Liver (tissue), 3 donors: ENCODE results near the gene CCDC187.

Experiments used
- ATF3 ChIP-seq: IDR thresholded peaks from 2 replicates; pipeline ENCODE4 v1.6.1; 2016; ENCODE audit warnings: antibody characterized with exemption
- CTCF ChIP-seq: fragments of 150-350 bp; IDR thresholded peaks from 2 replicates; pipeline ENCODE4 v1.5.1; 2017; ENCODE audit warnings: improper control_type of control experiment, low read depth, low read length; ENCODE audit not compliant: missing input control
- EGR1 ChIP-seq, 2 donors: IDR thresholded peaks; 2 replicates each; pipeline ENCODE4 v1.6.1; 2016 to 2018; ENCODE audit warnings: antibody characterized with exemption in 2 of 2, low read depth in 2 of 2
- FOXA1 ChIP-seq: IDR thresholded peaks from 2 replicates; pipeline ENCODE4 v1.6.1; 2016; ENCODE audit warnings: antibody characterized with exemption
- HNF4A ChIP-seq, 2 donors: conservative IDR thresholded peaks; 2 replicates each; pipeline ENCODE4 v1.6.1; 2016; ENCODE audit warnings: antibody characterized with exemption in 2 of 2, mild to moderate bottlenecking in 2 of 2
- JUND ChIP-seq, 2 donors: IDR thresholded peaks; 2 replicates each; pipeline ENCODE4 v1.6.1; 2016; ENCODE audit warnings: antibody characterized with exemption in 2 of 2
- MAX ChIP-seq: IDR thresholded peaks from 2 replicates; pipeline ENCODE4 v1.6.1; 2016; ENCODE audit warnings: antibody characterized with exemption
- RAD21 ChIP-seq, 2 donors: IDR thresholded peaks; 2 replicates each; pipeline ENCODE4 v1.6.1; 2016; ENCODE audit warnings: antibody characterized with exemption in 2 of 2, mild to moderate bottlenecking in 2 of 2
- REST ChIP-seq: IDR thresholded peaks from 2 replicates; pipeline ENCODE4 v1.6.1; 2016; ENCODE audit warnings: antibody characterized with exemption, mild to moderate bottlenecking
- RXRA ChIP-seq, 2 donors: IDR thresholded peaks; 2 replicates each; pipeline ENCODE4 v1.6.1; 2017 to 2018; ENCODE audit warnings: antibody characterized with exemption in 2 of 2, mild to moderate bottlenecking in 1 of 2
- SP1 ChIP-seq: IDR thresholded peaks from 2 replicates; pipeline ENCODE4 v1.6.1; 2018; ENCODE audit warnings: antibody characterized with exemption, mild to moderate bottlenecking
- TAF1 ChIP-seq: conservative IDR thresholded peaks from 2 replicates; pipeline ENCODE4 v1.6.1; 2016; ENCODE audit warnings: antibody characterized with exemption, mild to moderate bottlenecking
- YY1 ChIP-seq: IDR thresholded peaks from 2 replicates; pipeline ENCODE4 v1.6.1; 2016; ENCODE audit warnings: antibody characterized with exemption, mild to moderate bottlenecking
- ZBTB33 ChIP-seq: IDR thresholded peaks from 2 replicates; pipeline ENCODE4 v1.6.1; 2016; ENCODE audit warnings: antibody characterized with exemption
- donor health status: healthy.
- donor health status: healthy.

GRCh38 chr9:136296434-136297015 lies 7.4 kb downstream of the CCDC187 start:
- TF ChIP-seq CTCF: no peak
- TF ChIP-seq EGR1 (IDR thresholded peaks at IDR 0.05; ENCODE audit: low read depth in 2 of 2): no peak
- TF ChIP-seq TAF1: no peak
- TF ChIP-seq REST: no peak
- TF ChIP-seq YY1: no peak
- no peak for TF ChIP-seq RXRA (IDR thresholded peaks at IDR 0.05)
- TF ChIP-seq SP1: no peak
- TF ChIP-seq ATF3: no peak
- no peak for TF ChIP-seq FOXA1
- TF ChIP-seq JUND (IDR thresholded peaks at IDR 0.05): no peak
- TF ChIP-seq RAD21 (IDR thresholded peaks at IDR 0.05): no peak
- no peak for TF ChIP-seq ZBTB33
- TF ChIP-seq MAX: no peak
- no peak for TF ChIP-seq HNF4A (conservative IDR thresholded peaks at IDR 0.05)
